H9 (cell line): Measurements from ENCODE around the gene CSNK2B. TPM values are rescaled to one million over a fixed set of nuclear protein-coding genes. Genes with fewer than 3 reads are reported as not detected.

Source experiments
- DNase-seq: peaks from one replicate; pipeline ENCODE4 v3.0.0-alpha.2; 2017
- H2AFZ ChIP-seq: one replicate; pipeline ENCODE4 v1.6.1; 2013; ENCODE audit warnings: mild to moderate bottlenecking, low read length, control low read depth, moderate library complexity
- H2AK5ac ChIP-seq: 2 replicates; pipeline ENCODE4 v1.6.1; 2013; ENCODE audit warnings: low read length, control low read depth, mixed read lengths; ENCODE audit not compliant: insufficient read length
- H2BK120ac ChIP-seq: one replicate; pipeline ENCODE4 v1.6.1; 2013; ENCODE audit warnings: low read depth, mild to moderate bottlenecking, low read length, control low read depth, inconsistent platforms; ENCODE audit not compliant: poor library complexity, severe bottlenecking
- H2BK12ac ChIP-seq: 2 replicates; pipeline ENCODE4 v1.6.1; 2013; ENCODE audit warnings: low read length, control low read depth, mixed read lengths, low read depth; ENCODE audit not compliant: insufficient read length
- H2BK15ac ChIP-seq: 2 replicates; pipeline ENCODE4 v1.6.1; 2013; ENCODE audit warnings: low read depth, low read length, control low read depth
- H2BK20ac ChIP-seq: one replicate; pipeline ENCODE4 v1.6.1; 2013; ENCODE audit warnings: low read depth, mild to moderate bottlenecking, low read length, control low read depth, inconsistent platforms; ENCODE audit not compliant: poor library complexity, severe bottlenecking
- H2BK5ac ChIP-seq: 2 replicates; pipeline ENCODE4 v1.6.1; 2013; ENCODE audit warnings: low read length, control low read depth, mixed read lengths; ENCODE audit not compliant: insufficient read length
- H3K14ac ChIP-seq: 2 replicates; pipeline ENCODE4 v1.6.1; 2013; ENCODE audit warnings: low read length, control low read depth; ENCODE audit not compliant: insufficient read depth
- H3K18ac ChIP-seq: 2 replicates; pipeline ENCODE4 v1.6.1; 2013; ENCODE audit warnings: low read depth, mild to moderate bottlenecking, mixed read lengths, low read length, control low read depth; ENCODE audit not compliant: insufficient read length
- H3K23ac ChIP-seq: 2 replicates; pipeline ENCODE4 v1.6.1; 2013; ENCODE audit warnings: low read length, control low read depth, mixed read lengths, low read depth; ENCODE audit not compliant: insufficient read length
- H3K23me2 ChIP-seq: 2 replicates; pipeline ENCODE4 v1.6.1; 2013; ENCODE audit warnings: low read depth, mild to moderate bottlenecking, mixed read lengths, low read length, control low read depth; ENCODE audit not compliant: insufficient read length, poor library complexity, severe bottlenecking
- H3K27ac ChIP-seq: 2 replicates; pipeline ENCODE4 v1.5.1; 2013; ENCODE audit warnings: low read length, control low read depth, mixed read lengths, low read depth; ENCODE audit not compliant: insufficient read length
- H3K27me3 ChIP-seq: 2 replicates; pipeline ENCODE4 v1.6.1; 2013; ENCODE audit warnings: low read length, control low read depth, inconsistent platforms; ENCODE audit not compliant: insufficient read depth
- H3K4ac ChIP-seq: 2 replicates; pipeline ENCODE4 v1.6.1; 2013; ENCODE audit warnings: low read depth, mild to moderate bottlenecking, control low read depth, inconsistent platforms, low read length, moderate library complexity
- H3K4me1 ChIP-seq: 2 replicates; pipeline ENCODE4 v1.6.1; 2013; ENCODE audit warnings: low read length, control low read depth, inconsistent platforms; ENCODE audit not compliant: insufficient read depth
- H3K4me2 ChIP-seq: 2 replicates; pipeline ENCODE4 v1.6.1; 2013; ENCODE audit warnings: low read length, control low read depth, mixed read lengths; ENCODE audit not compliant: insufficient read length, insufficient read depth
- H3K56ac ChIP-seq: 2 replicates; pipeline ENCODE4 v1.6.1; 2013; ENCODE audit warnings: low read depth, mild to moderate bottlenecking, mixed read lengths, low read length, control low read depth; ENCODE audit not compliant: insufficient read length
- H3K79me1 ChIP-seq: 2 replicates; pipeline ENCODE4 v1.6.1; 2013; ENCODE audit warnings: low read depth, mild to moderate bottlenecking, moderate library complexity, low read length, control low read depth, inconsistent platforms; ENCODE audit not compliant: insufficient read depth, poor library complexity, severe bottlenecking
- H3K79me2 ChIP-seq: 2 replicates; pipeline ENCODE4 v1.6.1; 2013; ENCODE audit warnings: low read length, control low read depth, inconsistent platforms; ENCODE audit not compliant: insufficient read depth
- H3K9ac ChIP-seq: 2 replicates; pipeline ENCODE4 v1.6.1; 2013; ENCODE audit warnings: low read length, control low read depth, mixed read lengths; ENCODE audit not compliant: insufficient read length; ENCODE audit errors: extremely low read depth
- H3K9me3 ChIP-seq: one replicate; pipeline ENCODE4 v1.6.1; 2013; ENCODE audit warnings: low read depth, low read length, inconsistent platforms; ENCODE audit not compliant: control insufficient read depth
- H3T11ph ChIP-seq: one replicate; pipeline ENCODE4 v1.6.1; 2013; ENCODE audit warnings: mild to moderate bottlenecking, low read length, control low read depth, inconsistent platforms
- H4K20me1 ChIP-seq: one replicate; pipeline ENCODE4 v1.6.1; 2013; ENCODE audit not compliant: control insufficient read depth, insufficient read length, insufficient read depth
- H4K5ac ChIP-seq: 2 replicates; pipeline ENCODE4 v1.6.1; 2013; ENCODE audit warnings: low read depth, mild to moderate bottlenecking, mixed read lengths, low read length, control low read depth; ENCODE audit not compliant: insufficient read length
- H4K8ac ChIP-seq: replicated peaks from 2 replicates; pipeline ENCODE4 v1.6.1; 2013; ENCODE audit warnings: low read length, control low read depth, mixed read lengths, low read depth; ENCODE audit not compliant: insufficient read length
- H4K91ac ChIP-seq: 2 replicates; pipeline ENCODE4 v1.6.1; 2013; ENCODE audit warnings: low read depth, mild to moderate bottlenecking, moderate library complexity, mixed read lengths, low read length, control low read depth; ENCODE audit not compliant: insufficient read length
- H3K27ac Mint-ChIP-seq, 3 experiments: 2 replicates in 2 of 3; 3 replicates in 1 of 3; pipeline ENCODE4 v1.8.0; 2020 to 2021; ENCODE audit warnings: mixed read lengths in 3 of 3, mild to moderate bottlenecking in 1 of 3, moderate library complexity in 1 of 3
- H3K27me3 Mint-ChIP-seq: 2 replicates; pipeline ENCODE4 v1.8.0; 2021; ENCODE audit warnings: low read depth, mild to moderate bottlenecking, moderate library complexity, mixed read lengths
- H3K36me3 Mint-ChIP-seq, 3 experiments: 2 replicates in 2 of 3; 3 replicates in 1 of 3; pipeline ENCODE4 v1.8.0; 2020 to 2021; ENCODE audit warnings: low read depth in 3 of 3, mixed read lengths in 3 of 3; ENCODE audit not compliant: insufficient read depth in 1 of 3
- H3K4me1 Mint-ChIP-seq, 2 experiments: 2 replicates each; pipeline ENCODE4 v1.8.0; 2020; ENCODE audit warnings: mixed read lengths in 2 of 2
- H3K4me3 Mint-ChIP-seq, 2 experiments: 2 replicates in 1 of 2; 3 replicates in 1 of 2; pipeline ENCODE4 v1.8.0; 2020 to 2021; ENCODE audit warnings: mild to moderate bottlenecking in 2 of 2, mixed read lengths in 2 of 2, moderate library complexity in 1 of 2
- H3K9me3 Mint-ChIP-seq, 2 experiments: 2 replicates in 1 of 2; 3 replicates in 1 of 2; pipeline ENCODE4 v1.8.0; 2020; ENCODE audit warnings: mild to moderate bottlenecking in 2 of 2, mixed read lengths in 2 of 2, moderate library complexity in 1 of 2
- CTCF ChIP-seq: fragments of 200-600 bp; sonication (generic); conservative IDR thresholded peaks from 3 replicates; pipeline ENCODE4 v1.8.0; 2021; ENCODE audit warnings: antibody characterized with exemption, mild to moderate bottlenecking
- WGBS: extraction: QIAGEN DNeasy Blood & Tissue Kit; methylation state at CpG from one replicate; pipeline ENCODE4 v1.1.7; 2013; ENCODE audit warnings: missing lambda C conversion rate, low lambda C conversion rate, mixed read lengths; ENCODE audit not compliant: insufficient read length; ENCODE audit errors: extremely low coverage; 5-methylcytosine and 5-hydroxymethylcytosine counted together
- total RNA-seq: library from RNA; stranded (reverse); gene quantifications from 2 replicates; pipeline ENCODE4 v1.2.1, GENCODE V29; 2021

The CSNK2B gene
- total RNA-seq, 1 experiment from 2014 or later, result 187 TPM

GRCh38 chr6:31643818-31644454, 21.9 kb upstream of the CSNK2B start:
- no peak overlapping the region; a peak in 1 of 7 replicates for H3K27ac Mint-ChIP-seq
- H2AFZ ChIP-seq, result no peak overlapping the region
- H3K79me2 ChIP-seq, result no peaks in the 10 kb centered on the region
- no peaks in the 10 kb centered on the region for H3K4me1 ChIP-seq
- no peak overlapping the region for H3K9ac ChIP-seq
- no peaks in the 10 kb centered on the region for H3K9me3 Mint-ChIP-seq
- H3K4me1 Mint-ChIP-seq, result no peaks in the 10 kb centered on the region
- H3K23ac ChIP-seq, result no peak overlapping the region
- no peak overlapping the region for H3K4me2 ChIP-seq
- no peaks in the 10 kb centered on the region for H3K79me1 ChIP-seq
- H2BK20ac ChIP-seq, result no peak overlapping the region
- no peaks in the 10 kb centered on the region for H3K9me3 ChIP-seq
- no peak overlapping the region for H4K5ac ChIP-seq
- no peak overlapping the region for H2BK12ac ChIP-seq
- no peak overlapping the region for H2AK5ac ChIP-seq
- H3K18ac ChIP-seq, result no peak overlapping the region
- H3K14ac ChIP-seq, result no peak overlapping the region
- H4K8ac ChIP-seq, result no peak overlapping the region
- H3K4me3 Mint-ChIP-seq, result no peak overlapping the region
- no peak for DNase-seq
- H2BK120ac ChIP-seq, result no peak overlapping the region
- no peaks in the 10 kb centered on the region for H4K20me1 ChIP-seq
- H4K91ac ChIP-seq, result no peak overlapping the region
- no peak overlapping the region for H3T11ph ChIP-seq
- no peak overlapping the region for H3K27ac ChIP-seq
- TF ChIP-seq CTCF, result no peak
- H3K36me3 Mint-ChIP-seq, result peaks cover 54 to 89% (median 86%) of the 10 kb centered on the region in 3 experiments
- no CpG with 5 or more reads among the region's 17 CpGs for WGBS
- H3K4ac ChIP-seq, result no peak overlapping the region
- H2BK15ac ChIP-seq, result no peak overlapping the region
- H3K23me2 ChIP-seq, result no peaks in the 10 kb centered on the region
- no peaks in the 10 kb centered on the region for H3K27me3 Mint-ChIP-seq
- H3K27me3 ChIP-seq, result no peaks in the 10 kb centered on the region
- H3K56ac ChIP-seq, result no peak overlapping the region
- H2BK5ac ChIP-seq, result no peak overlapping the region
